B cell (primary cell): ENCODE measurements around the gene CRISPLD2. TPM values are rescaled to one million over a fixed set of nuclear protein-coding genes. Genes with fewer than 3 reads are reported as not detected.

Source experiments
- ATAC-seq: fragments of 200-7000 bp; cut with Tn5 transposase; one replicate; pipeline ENCODE4 v1.10.0; 2021; ENCODE audit warnings: low read depth, mild to moderate bottlenecking, moderate number of reproducible peaks, moderate library complexity
- CTCF ChIA-PET: fragments of 350-600 bp; sonication (Branson Sonifier 250); formaldehyde crosslinking; loops from one replicate; lab custom pipeline; 2021; ENCODE audit warnings: antibody characterized with exemption, inconsistent platforms; lab: Charles Lee
- POLR2A ChIA-PET: fragments of 350-600 bp; sonication (Branson Sonifier 250); formaldehyde crosslinking; loops from one replicate; lab custom pipeline; 2021; ENCODE audit warnings: antibody characterized with exemption; lab: Charles Lee
- DNase-seq: peaks from one replicate; pipeline ENCODE4 v3.0.0; 2013
- H2AFZ ChIP-seq: 2 replicates; pipeline ENCODE4 v1.6.1; 2012; ENCODE audit warnings: mild to moderate bottlenecking, low read depth, low read length; ENCODE audit not compliant: insufficient read depth, poor library complexity, severe bottlenecking
- H3K27ac ChIP-seq, 2 donors: 1 replicate in 1 of 2; 2 replicates in 1 of 2; pipeline ENCODE4 v1.5.1; 2012 to 2013; ENCODE audit warnings: low read length in 2 of 2, mild to moderate bottlenecking in 2 of 2, moderate library complexity in 1 of 2
- H3K27me3 ChIP-seq, 4 experiments: fragments of 200-600 bp in 1 of 4; sonication (generic) in 1 of 4; replicated peaks in 1 of 4; 1 replicate in 2 of 4; 2 replicates in 2 of 4; pipeline versions ENCODE4 v1.6.1 to v1.7.0; 2013 to 2016; ENCODE audit warnings: low read length in 3 of 4, mild to moderate bottlenecking in 2 of 4, mixed read lengths in 1 of 4, moderate library complexity in 1 of 4; ENCODE audit not compliant: insufficient read depth in 4 of 4, control insufficient read depth in 3 of 4; ENCODE audit errors: control extremely low read depth in 1 of 4
- H3K36me3 ChIP-seq, 2 experiments: replicated peaks in 1 of 2; 1 replicate in 1 of 2; 2 replicates in 1 of 2; pipeline versions ENCODE4 v1.6.1 to v1.7.1; 2013; ENCODE audit warnings: low read length in 1 of 2; ENCODE audit not compliant: insufficient read depth in 2 of 2, control insufficient read depth in 1 of 2; ENCODE audit errors: control extremely low read depth in 1 of 2, extremely low read depth in 1 of 2
- H3K4me1 ChIP-seq, 2 donors: fragments of 200-600 bp in 1 of 2; sonication (generic) in 1 of 2; 1 replicate in 1 of 2; 2 replicates in 1 of 2; pipeline versions ENCODE4 v1.5.1 to v1.6.1; 2013 to 2017; ENCODE audit warnings: low read length in 2 of 2; ENCODE audit not compliant: control insufficient read depth in 2 of 2, insufficient read depth in 2 of 2
- H3K4me2 ChIP-seq: replicated peaks from 2 replicates; pipeline ENCODE3; 2012; ENCODE audit warnings: mild to moderate bottlenecking, low read depth, low read length; ENCODE audit not compliant: poor library complexity, severe bottlenecking
- H3K4me3 ChIP-seq, 5 experiments: fragments of 200-600 bp in 1 of 5; sonication (generic) in 1 of 5; 1 replicate in 3 of 5; 2 replicates in 2 of 5; pipeline versions ENCODE4 v1.5.1 to v1.7.0; 2011 to 2016; ENCODE audit warnings: low read length in 4 of 5, mild to moderate bottlenecking in 4 of 5, low read depth in 2 of 5, control low read depth in 1 of 5, moderate library complexity in 1 of 5; ENCODE audit not compliant: insufficient read depth in 1 of 5; ENCODE audit errors: control extremely low read depth in 1 of 5, extremely low read depth in 1 of 5
- H3K79me2 ChIP-seq: fragments of 200-600 bp; sonication (generic); one replicate; pipeline ENCODE4 v1.6.0; 2016; ENCODE audit warnings: low read length; ENCODE audit not compliant: control insufficient read depth, insufficient read depth
- H3K9ac ChIP-seq: fragments of 200-600 bp; sonication (generic); 2 replicates; pipeline ENCODE4 v1.6.1; 2017; ENCODE audit warnings: mild to moderate bottlenecking, low read length, moderate library complexity
- H3K9me3 ChIP-seq, 3 donors: one replicate each; pipeline versions ENCODE4 v1.6.1 to v1.7.1; 2013; ENCODE audit warnings: low read length in 2 of 3; ENCODE audit not compliant: control insufficient read depth in 2 of 3, insufficient read depth in 1 of 3; ENCODE audit errors: control extremely low read depth in 1 of 3
- H4K20me1 ChIP-seq: 2 replicates; pipeline ENCODE4 v1.6.0; 2012; ENCODE audit warnings: mild to moderate bottlenecking, low read length; ENCODE audit not compliant: insufficient read depth, control insufficient read depth, poor library complexity, severe bottlenecking
- H3K27ac Mint-ChIP-seq: one replicate; pipeline ENCODE4 v1.8.0; 2021; ENCODE audit warnings: mixed read lengths
- H3K27me3 Mint-ChIP-seq: one replicate; pipeline ENCODE4 v1.8.0; 2021; ENCODE audit warnings: mixed read lengths
- H3K4me1 Mint-ChIP-seq: one replicate; pipeline ENCODE4 v1.8.0; 2021; ENCODE audit warnings: mixed read lengths
- H3K4me3 Mint-ChIP-seq: one replicate; pipeline ENCODE4 v1.8.0; 2021; ENCODE audit warnings: mixed read lengths
- H3K9me3 Mint-ChIP-seq: one replicate; pipeline ENCODE4 v1.8.0; 2022; ENCODE audit warnings: mixed read lengths; ENCODE audit not compliant: insufficient read depth
- EZH2 ChIP-seq: IDR thresholded peaks from 2 replicates; pipeline ENCODE4 v1.6.1; 2012; ENCODE audit warnings: borderline replicate concordance, low read depth, mild to moderate bottlenecking, moderate library complexity, low read length; ENCODE audit not compliant: insufficient read depth, poor library complexity, severe bottlenecking
- WGBS: methylation state at CpG from one replicate; pipeline ENCODE4 v1.1.5; 2013; ENCODE audit warnings: missing lambda C conversion rate; ENCODE audit not compliant: insufficient coverage; 5-methylcytosine and 5-hydroxymethylcytosine counted together
- intact Hi-C: fragments of 100-400 bp; cut with micrococcal nuclease; formaldehyde crosslinking; loops from one replicate; pipeline ENCODE4 v1.10.0; 2022
- polyA plus RNA-seq: library from polyadenylated mRNA; depleted of rRNA; stranded (reverse); fragments of >200 nt; gene quantifications from 2 replicates; pipeline ENCODE4 v1.2.3, GENCODE V29; 2012
- total RNA-seq, 2 donors: library from RNA; stranded (reverse); fragments of 120-200 nt in 1 of 2; gene quantifications; 1 replicate in 1 of 2; 2 replicates in 1 of 2; pipeline versions ENCODE4 v1.2.3 to v1.2.4, GENCODE V29; 2013 to 2022
- TF ChIP-seq, protein P1 (sequence below): fragments of 200-600 bp; IDR thresholded peaks from one replicate; pipeline ENCODE4 v1.8.0; 2022; ENCODE audit warnings: antibody characterized with exemption, mild to moderate bottlenecking

Gene CRISPLD2
- total and polyA plus RNA-seq, 2 donors (not counting 1 experiment from before 2014, with no cell fraction given), result 0.25 to 0.37 TPM

DNA sequence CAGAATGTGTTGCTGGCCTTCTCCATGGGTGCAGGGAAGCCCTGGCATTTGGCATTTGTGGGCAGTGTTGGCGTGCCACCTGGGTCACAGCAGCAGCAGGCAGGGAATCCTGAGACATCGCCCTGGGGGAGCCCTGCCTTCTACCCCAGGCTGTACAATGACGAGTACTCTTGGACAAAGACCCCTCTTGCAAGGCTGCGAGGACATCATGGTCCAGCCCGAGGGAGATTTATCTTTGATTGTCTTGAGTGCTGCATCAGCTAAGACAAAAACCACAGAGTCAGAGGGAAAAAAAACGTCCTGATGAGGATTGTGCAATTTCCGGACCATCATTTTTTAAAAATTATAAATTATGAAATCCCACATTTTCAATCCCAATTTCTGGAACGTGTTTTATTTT, 3.7 kb downstream of the CRISPLD2 start:
- Histone ChIP-seq H3K79me2 (no peaks in the 10 kb centered on the region), H3K27me3 (peaks cover 0 to 38% (median 15%) of the 10 kb centered on the region in 4 experiments), H3K27ac (no peak overlapping the region), H2AFZ (no peak overlapping the region), H3K4me2 (no peak overlapping the region), H3K9me3 (peaks cover 0 to 3% (median 0%) of the 10 kb centered on the region in 3 donors), H3K36me3 (no peaks in the 10 kb centered on the region), H4K20me1 (no peaks in the 10 kb centered on the region), H3K9ac (no peak overlapping the region), H3K4me3 (no peak overlapping the region), H3K4me1 (peaks cover 11 to 13% of the 10 kb centered on the region in 2 donors)
- ChIA-PET POLR2A (no interaction called here), CTCF (no interaction called here)
- H3K27ac Mint-ChIP-seq, result no peak overlapping the region
- no peak overlapping the region for H3K4me3 Mint-ChIP-seq
- no peak for TF ChIP-seq EZH2
- TF ChIP-seq, protein P1, sequence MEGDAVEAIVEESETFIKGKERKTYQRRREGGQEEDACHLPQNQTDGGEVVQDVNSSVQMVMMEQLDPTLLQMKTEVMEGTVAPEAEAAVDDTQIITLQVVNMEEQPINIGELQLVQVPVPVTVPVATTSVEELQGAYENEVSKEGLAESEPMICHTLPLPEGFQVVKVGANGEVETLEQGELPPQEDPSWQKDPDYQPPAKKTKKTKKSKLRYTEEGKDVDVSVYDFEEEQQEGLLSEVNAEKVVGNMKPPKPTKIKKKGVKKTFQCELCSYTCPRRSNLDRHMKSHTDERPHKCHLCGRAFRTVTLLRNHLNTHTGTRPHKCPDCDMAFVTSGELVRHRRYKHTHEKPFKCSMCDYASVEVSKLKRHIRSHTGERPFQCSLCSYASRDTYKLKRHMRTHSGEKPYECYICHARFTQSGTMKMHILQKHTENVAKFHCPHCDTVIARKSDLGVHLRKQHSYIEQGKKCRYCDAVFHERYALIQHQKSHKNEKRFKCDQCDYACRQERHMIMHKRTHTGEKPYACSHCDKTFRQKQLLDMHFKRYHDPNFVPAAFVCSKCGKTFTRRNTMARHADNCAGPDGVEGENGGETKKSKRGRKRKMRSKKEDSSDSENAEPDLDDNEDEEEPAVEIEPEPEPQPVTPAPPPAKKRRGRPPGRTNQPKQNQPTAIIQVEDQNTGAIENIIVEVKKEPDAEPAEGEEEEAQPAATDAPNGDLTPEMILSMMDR, result no peak
- peaks cover 8% of the 10 kb centered on the region for H3K4me1 Mint-ChIP-seq
- H3K27me3 Mint-ChIP-seq, result peaks cover 52% of the 10 kb centered on the region
- intact Hi-C loops, result no loop called here
- no peaks in the 10 kb centered on the region for H3K9me3 Mint-ChIP-seq
- no peak for ATAC-seq
- no peak for DNase-seq
- 90% methylated on average over 6 of the region's 8 CpGs for WGBS

DNA sequence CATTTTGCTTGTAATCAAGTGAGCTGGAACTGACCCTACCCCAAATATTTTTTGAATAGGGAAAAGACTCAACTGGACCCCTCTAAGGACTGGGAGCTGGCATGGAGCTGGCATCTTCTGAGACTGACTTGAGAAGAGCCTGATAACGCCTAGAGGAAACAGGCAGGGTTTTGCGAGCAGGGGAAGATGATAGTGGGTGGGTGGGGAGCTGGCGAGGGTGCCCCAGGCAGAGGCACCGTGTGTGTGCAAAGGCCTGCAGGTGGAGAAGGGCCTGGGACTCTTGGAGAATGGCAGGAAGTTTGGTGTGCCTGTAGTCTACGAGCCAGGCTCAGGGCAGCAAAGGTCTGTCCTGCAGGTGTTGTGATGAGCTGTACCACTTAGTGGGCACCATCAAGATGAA, 4.1 kb downstream of the CRISPLD2 start:
- CTCF ChIA-PET, result no interaction called here
- peaks cover 0 to 38% (median 14%) of the 10 kb centered on the region in 4 experiments for H3K27me3 ChIP-seq
- peaks cover 50% of the 10 kb centered on the region for H3K27me3 Mint-ChIP-seq

More for the DNA sequence above, 4.1 kb downstream of the CRISPLD2 start:
- POLR2A ChIA-PET, result no interaction called here
- H3K27ac Mint-ChIP-seq, result no peak overlapping the region
- H3K27ac ChIP-seq, result no peak overlapping the region
- no peak overlapping the region for H3K4me3 ChIP-seq
- WGBS, result 62% methylated on average over 5 of the region's 5 CpGs
- TF ChIP-seq, protein P1, result no peak
- TF ChIP-seq EZH2, result no peak
- H3K9ac ChIP-seq, result no peak overlapping the region
- no peak for ATAC-seq
- no peak overlapping the region for H3K4me2 ChIP-seq
- no peaks in the 10 kb centered on the region for H3K36me3 ChIP-seq
- DNase-seq, result no peak
- no peaks in the 10 kb centered on the region for H3K79me2 ChIP-seq
- H4K20me1 ChIP-seq, result no peaks in the 10 kb centered on the region
- peaks cover 8% of the 10 kb centered on the region for H3K4me1 Mint-ChIP-seq
- H3K9me3 Mint-ChIP-seq, result no peaks in the 10 kb centered on the region
- H3K4me1 ChIP-seq, result peaks cover 11 to 13% of the 10 kb centered on the region in 2 donors
- intact Hi-C loops, result no loop called here
- H2AFZ ChIP-seq, result no peak overlapping the region
- H3K4me3 Mint-ChIP-seq, result no peak overlapping the region
- peaks cover 0 to 3% (median 0%) of the 10 kb centered on the region in 3 donors for H3K9me3 ChIP-seq
